Astrocyte (in vitro differentiated cells and primary cell): ENCODE measurements around the gene ADCY3.

Experiments used
- EZH2 ChIP-seq: IDR thresholded peaks from 2 replicates; pipeline ENCODE4 v1.6.1; 2012; ENCODE audit warnings: mild to moderate bottlenecking, low read length, inconsistent platforms; ENCODE audit not compliant: insufficient read depth
- TF ChIP-seq, protein P1 (sequence below): IDR thresholded peaks from 2 replicates; pipeline ENCODE4 v1.5.1; 2011; ENCODE audit warnings: low read depth, mild to moderate bottlenecking, inconsistent platforms, low read length, moderate library complexity; ENCODE audit not compliant: insufficient read depth

DNA sequence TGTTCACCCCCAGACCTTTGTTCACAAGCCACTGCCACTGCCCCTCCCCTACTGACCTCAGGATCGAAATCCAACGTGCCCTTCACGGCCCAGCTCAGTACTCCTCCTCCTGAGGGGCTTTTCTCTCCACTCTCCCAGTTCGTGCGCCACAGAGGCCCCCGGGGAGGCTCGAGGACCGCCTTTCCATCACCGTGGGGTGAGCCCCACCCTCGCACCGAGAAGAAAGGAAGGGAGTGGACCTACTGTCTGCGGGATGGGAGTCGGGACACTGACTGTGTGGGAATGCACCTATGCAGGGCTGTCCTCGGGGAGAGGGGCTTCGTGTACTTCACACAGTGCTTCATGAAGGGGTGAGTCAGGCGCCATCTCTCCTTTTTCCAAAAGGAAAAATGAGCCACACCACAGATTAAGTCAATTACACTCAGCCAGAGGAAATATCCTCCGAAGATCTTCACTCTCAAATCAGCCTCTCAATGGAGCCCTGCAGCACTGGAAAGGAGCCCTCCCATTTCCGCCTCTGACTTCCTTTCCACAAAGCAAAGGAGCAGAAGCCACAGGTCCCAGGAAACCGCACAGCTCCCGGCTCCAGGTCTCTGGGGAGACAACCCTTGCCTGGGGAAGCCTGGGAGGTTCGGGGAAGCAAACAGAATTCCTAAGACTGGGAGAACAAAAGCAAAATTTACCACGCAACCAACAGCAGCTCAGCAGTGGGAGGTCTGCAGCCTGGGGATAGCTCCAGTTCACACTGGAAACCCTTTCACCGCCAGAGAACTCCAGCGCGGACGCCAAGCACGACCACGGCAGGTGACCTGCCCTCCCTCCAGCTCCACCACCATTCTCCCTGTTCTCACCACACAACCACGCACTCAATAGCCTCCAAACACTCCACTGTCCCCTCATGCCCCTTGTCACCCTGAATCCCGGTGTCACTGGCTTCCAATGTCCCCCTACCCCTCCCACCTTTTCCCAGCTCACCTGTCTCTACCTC lies 21.6 kb downstream of the ADCY3 start:
- TF ChIP-seq, protein P1, sequence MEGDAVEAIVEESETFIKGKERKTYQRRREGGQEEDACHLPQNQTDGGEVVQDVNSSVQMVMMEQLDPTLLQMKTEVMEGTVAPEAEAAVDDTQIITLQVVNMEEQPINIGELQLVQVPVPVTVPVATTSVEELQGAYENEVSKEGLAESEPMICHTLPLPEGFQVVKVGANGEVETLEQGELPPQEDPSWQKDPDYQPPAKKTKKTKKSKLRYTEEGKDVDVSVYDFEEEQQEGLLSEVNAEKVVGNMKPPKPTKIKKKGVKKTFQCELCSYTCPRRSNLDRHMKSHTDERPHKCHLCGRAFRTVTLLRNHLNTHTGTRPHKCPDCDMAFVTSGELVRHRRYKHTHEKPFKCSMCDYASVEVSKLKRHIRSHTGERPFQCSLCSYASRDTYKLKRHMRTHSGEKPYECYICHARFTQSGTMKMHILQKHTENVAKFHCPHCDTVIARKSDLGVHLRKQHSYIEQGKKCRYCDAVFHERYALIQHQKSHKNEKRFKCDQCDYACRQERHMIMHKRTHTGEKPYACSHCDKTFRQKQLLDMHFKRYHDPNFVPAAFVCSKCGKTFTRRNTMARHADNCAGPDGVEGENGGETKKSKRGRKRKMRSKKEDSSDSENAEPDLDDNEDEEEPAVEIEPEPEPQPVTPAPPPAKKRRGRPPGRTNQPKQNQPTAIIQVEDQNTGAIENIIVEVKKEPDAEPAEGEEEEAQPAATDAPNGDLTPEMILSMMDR = no peak
- TF ChIP-seq EZH2 = no peak
